ENCODE measurements around the gene TMEM132C.

The TMEM132C gene

DNA sequence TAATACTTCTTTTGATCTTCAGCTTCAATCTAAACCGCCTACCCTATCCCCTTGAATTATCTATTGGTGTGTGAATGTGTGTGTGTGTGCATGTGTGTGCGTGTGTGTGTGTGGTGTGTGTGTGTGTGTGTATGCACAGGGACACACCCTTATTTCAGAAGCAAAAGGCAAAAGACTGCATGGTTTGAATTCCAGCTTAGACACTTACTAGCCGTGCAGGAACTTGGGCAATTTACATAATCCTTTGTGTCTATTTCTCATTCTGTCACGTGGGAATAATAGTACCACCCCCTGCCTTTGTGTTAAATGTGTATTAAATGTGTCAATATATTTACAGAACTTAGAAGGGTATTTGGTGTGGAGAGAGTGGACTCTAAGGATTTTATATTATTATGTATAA lies 251.7 kb downstream of the TMEM132C start:
- TF ChIP-seq CTCF (conservative IDR thresholded peaks at IDR 0.05; ENCODE audit: low read depth, low read length): no peak
- no peak overlapping the region for H3K4me3 ChIP-seq (ENCODE audit: low read depth, low read length)
- DNase-seq (ENCODE audit: low read depth): no peak

DNA sequence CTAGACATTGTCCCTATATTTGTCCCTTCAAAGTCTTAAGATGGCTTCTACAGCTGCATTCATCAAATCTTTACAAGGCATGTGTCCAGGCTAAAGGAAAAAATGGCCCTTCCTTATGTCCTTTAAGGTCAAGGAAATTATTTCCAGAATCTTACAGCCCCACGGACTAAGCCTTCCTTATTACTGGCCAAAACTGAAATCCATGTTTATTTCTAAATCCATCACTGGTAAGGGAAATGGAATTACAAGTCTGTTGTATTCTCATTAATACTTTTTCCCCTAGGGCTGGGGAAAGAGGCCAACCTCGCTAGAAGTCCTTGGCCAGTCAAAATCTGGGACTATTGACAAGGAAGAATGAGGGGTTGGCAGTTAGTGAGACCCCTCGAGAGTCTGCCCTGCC lies 252.5 kb downstream of the TMEM132C start:
- H3K4me3 ChIP-seq (ENCODE audit: low read depth, low read length): no peak overlapping the region
- no peak for DNase-seq (ENCODE audit: low read depth)
- TF ChIP-seq CTCF (conservative IDR thresholded peaks at IDR 0.05; ENCODE audit: low read depth, low read length): no peak

DNA sequence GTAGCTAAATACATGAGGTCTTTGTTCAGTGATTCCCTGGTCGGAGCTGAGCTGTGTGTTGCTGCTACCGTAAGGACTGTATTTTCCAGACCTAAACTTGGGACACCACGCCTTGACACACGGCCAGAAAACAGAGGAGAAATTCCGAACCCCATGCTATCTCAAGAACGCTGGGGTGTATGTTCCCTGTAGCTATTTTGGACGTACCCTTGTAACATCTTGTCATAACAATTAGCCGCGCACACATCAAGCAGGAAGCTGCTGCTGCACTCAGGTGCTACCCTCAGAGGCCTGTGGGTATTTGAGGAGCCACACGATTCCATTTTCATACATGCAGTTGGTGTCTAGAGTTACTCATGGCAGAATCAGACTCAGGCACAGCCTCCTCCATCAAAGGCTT lies 255.0 kb downstream of the TMEM132C start:
- TF ChIP-seq CTCF (conservative IDR thresholded peaks at IDR 0.05; ENCODE audit: low read depth, low read length): no peak
- no peak for DNase-seq (ENCODE audit: low read depth)
- H3K4me3 ChIP-seq (ENCODE audit: low read depth, low read length): no peak overlapping the region

DNA sequence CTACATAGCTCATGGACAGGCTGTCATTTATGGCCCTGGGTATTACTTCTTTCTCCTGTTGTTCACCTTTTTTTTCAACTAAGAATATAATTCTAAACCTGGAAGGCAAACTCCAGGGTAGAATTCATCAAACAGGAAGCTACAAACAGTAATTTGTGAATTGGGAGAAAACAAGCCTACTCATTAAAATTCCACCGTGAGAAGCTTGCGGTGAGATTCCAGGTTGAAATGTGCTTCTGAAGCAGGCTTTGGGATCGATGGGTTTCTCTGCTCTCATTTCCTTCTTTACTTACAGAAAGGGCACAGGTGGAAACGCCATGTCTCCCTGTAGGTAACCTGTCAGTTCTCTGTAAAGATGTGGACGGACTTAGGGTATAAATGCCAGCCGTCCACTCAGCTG lies 257.5 kb downstream of the TMEM132C start:
- TF ChIP-seq CTCF (conservative IDR thresholded peaks at IDR 0.05; ENCODE audit: low read depth, low read length): no peak
- H3K4me3 ChIP-seq (ENCODE audit: low read depth, low read length): no peak overlapping the region
- DNase-seq (ENCODE audit: low read depth): no peak

DNA sequence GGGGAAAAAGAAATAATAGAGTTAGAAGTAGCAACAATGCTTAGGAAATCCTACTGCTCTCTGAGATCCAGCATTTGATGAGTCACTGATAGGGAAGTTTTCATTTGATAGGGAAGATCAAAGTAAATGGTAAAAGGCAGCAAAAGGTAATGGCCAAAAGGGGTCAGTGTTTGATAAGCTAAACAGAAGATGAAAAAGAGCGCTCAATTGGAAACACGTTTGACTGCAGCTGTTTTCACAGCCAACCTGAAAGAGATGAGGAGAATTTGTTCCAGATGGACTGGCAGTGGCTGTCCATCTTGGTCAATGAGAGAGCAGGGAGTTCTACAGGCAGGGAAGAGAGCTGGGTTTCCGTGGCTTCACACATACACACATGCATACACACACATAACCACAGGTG lies 264.2 kb downstream of the TMEM132C start:
- DNase-seq (ENCODE audit: low read depth): no peak
- no peak overlapping the region for H3K4me3 ChIP-seq (ENCODE audit: low read depth, low read length)
- no peak for TF ChIP-seq CTCF (conservative IDR thresholded peaks at IDR 0.05; ENCODE audit: low read depth, low read length)

- DNase-seq (ENCODE audit: low read depth): no peak
- H3K4me3 ChIP-seq (ENCODE audit: low read depth, low read length): no peak overlapping the region
- no peak for TF ChIP-seq CTCF (conservative IDR thresholded peaks at IDR 0.05; ENCODE audit: low read depth, low read length)
Measured at GRCh38 chr12:128534906-128535305, 267.9 kb downstream of the TMEM132C start.

GRCh38 chr12:128536810-128537209 lies 269.8 kb downstream of the TMEM132C start:
- DNase-seq (ENCODE audit: low read depth): no peak
- no peak for TF ChIP-seq CTCF (conservative IDR thresholded peaks at IDR 0.05; ENCODE audit: low read depth, low read length)
- no peak overlapping the region for H3K4me3 ChIP-seq (ENCODE audit: low read depth, low read length)
